ENCODE measurements around the gene RNF212.

GRCh38 chr4:1023075-1023640 is 90.2 kb downstream of the RNF212 start:
- no peak for TF ChIP-seq TAF1 (IDR thresholded peaks at IDR 0.05; ENCODE audit: borderline replicate concordance, insufficient read depth, low read length)
- no peak for TF ChIP-seq SIN3A (IDR thresholded peaks at IDR 0.05; ENCODE audit: borderline replicate concordance, insufficient read depth, low read length)
